Measurements from ENCODE around the gene PCDH15.

Gene PCDH15

DNA sequence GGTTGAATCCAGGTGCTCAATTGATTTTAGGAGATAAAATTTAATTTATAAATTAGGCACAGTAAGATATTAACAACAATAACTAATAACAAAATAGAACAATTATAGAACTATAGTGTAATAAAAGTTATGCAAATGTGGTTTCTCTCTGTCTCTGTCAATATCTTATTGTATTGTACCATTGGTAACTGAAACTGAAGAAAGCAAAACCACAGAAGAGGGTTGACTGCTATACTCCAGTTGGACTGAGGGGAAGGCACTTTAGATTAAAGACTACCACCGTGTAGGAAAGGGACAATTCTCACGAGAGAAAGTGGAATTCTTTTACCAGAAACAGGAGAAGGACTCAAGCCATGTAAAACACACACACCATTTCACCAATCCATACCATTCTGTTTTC is 967.1 kb downstream of the PCDH15 start:
- Mint-ChIP-seq H3K27ac (no peak overlapping the region), H3K9me3 (peaks cover 7% of the 10 kb centered on the region), H3K36me3 (ENCODE audit: low read depth) (no peaks in the 10 kb centered on the region), H3K27me3 (ENCODE audit: low read depth) (no peaks in the 10 kb centered on the region), H3K4me3 (no peak overlapping the region), H3K4me1 (ENCODE audit: low read depth) (no peaks in the 10 kb centered on the region)
- DNase-seq (ENCODE audit: low spot score): no peak

DNA sequence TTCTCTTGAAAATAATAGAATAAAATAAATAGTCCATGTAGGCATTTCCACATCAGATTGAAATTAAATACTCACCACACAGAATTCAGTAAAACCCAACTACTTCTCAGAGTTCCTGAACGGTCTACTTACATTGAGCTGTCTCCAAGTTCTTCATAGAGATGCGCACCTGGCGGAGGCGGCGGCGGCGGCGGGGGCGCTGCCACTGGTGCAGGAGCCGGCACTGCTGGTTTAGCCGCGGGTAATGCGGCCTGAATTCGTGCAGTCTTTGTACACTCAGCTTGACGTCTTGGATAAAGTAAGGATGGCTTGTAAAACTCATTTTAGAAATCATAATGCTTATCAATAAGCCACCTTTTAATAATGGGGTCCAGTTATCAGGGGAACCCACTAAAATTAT is 973.8 kb downstream of the PCDH15 start:
- no peak for DNase-seq (ENCODE audit: low spot score)
- H3K36me3 Mint-ChIP-seq (ENCODE audit: low read depth): no peaks in the 10 kb centered on the region
- H3K4me3 Mint-ChIP-seq: no peak overlapping the region
- no peaks in the 10 kb centered on the region for H3K27me3 Mint-ChIP-seq (ENCODE audit: low read depth)
- no peak overlapping the region for H3K27ac Mint-ChIP-seq
- H3K9me3 Mint-ChIP-seq: no peaks in the 10 kb centered on the region
- no peaks in the 10 kb centered on the region for H3K4me1 Mint-ChIP-seq (ENCODE audit: low read depth)

DNA sequence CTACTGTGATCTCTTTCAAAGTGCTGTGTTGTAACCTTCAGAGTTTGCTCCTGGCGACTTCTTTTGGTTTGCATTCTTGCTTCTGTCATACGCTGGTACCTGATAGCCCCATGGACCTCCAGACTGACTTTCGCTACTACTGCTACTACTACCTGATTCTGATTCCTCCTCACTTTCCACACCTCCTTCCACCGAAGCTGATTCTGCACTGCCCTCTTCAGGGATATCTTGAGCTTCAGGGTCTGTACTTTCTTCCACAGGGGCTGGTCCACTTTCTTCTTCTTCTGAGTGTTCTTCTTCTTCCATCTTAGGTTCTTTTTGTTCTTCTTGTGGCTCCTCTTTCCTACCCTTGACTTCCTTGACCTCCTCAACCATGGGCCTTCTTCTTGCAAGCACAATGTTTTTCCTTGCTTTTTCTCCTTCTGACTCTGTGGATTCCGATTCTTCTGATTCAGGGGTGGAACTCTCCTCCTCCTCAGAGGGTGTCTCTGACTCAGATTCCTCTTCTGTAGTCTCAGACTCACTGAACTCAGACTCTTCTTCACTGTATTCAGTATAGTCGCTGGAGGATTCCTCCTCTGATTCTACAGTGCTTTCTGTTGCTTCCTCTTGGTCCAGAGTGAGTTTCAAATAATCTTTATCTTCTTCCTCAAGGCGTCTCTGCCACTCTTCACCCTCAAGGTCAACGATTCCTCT is 992.2 kb downstream of the PCDH15 start:
- Mint-ChIP-seq H3K27ac (no peak overlapping the region), H3K27me3 (ENCODE audit: low read depth) (no peaks in the 10 kb centered on the region), H3K36me3 (ENCODE audit: low read depth) (no peaks in the 10 kb centered on the region), H3K4me1 (ENCODE audit: low read depth) (no peaks in the 10 kb centered on the region), H3K9me3 (peaks cover 29% of the 10 kb centered on the region), H3K4me3 (no peak overlapping the region)
- no peak for DNase-seq (ENCODE audit: low spot score)

DNA sequence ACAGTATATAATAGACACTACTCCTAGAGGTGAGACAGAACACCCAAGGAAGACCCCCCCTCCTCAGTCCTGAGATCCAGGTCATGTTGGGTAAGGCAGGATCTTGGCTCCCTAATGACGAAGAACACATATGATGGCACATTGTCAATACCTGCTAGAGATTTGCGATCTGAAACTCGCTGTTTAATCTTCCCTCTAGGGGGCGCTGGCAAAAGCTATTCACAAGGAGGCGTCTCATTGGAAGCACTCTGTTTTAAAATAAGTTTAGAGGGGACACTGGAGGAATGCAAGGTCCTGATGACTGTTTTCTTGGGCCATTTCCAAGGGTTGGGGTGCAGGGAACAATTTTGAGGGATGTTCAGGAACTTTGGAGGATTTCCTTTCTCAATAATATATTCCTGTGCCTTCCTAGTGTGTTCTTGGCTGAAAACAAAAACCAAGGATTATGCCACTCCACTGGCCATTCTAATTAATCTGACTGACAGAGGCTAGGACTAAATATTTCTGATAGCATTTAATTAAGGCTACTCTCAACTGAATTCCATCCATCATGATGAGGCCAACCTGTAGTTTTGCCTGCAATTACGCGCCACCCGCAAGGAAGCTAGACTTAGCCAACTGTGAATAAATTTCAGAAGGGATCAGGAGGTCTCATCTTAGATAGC is 1014.7 kb downstream of the PCDH15 start:
- Mint-ChIP-seq H3K27me3 (ENCODE audit: low read depth) (no peaks in the 10 kb centered on the region), H3K9me3 (peaks cover 9% of the 10 kb centered on the region), H3K4me3 (no peak overlapping the region), H3K36me3 (ENCODE audit: low read depth) (no peaks in the 10 kb centered on the region), H3K27ac (no peak overlapping the region), H3K4me1 (ENCODE audit: low read depth) (no peaks in the 10 kb centered on the region)
- DNase-seq (ENCODE audit: low spot score): no peak

DNA sequence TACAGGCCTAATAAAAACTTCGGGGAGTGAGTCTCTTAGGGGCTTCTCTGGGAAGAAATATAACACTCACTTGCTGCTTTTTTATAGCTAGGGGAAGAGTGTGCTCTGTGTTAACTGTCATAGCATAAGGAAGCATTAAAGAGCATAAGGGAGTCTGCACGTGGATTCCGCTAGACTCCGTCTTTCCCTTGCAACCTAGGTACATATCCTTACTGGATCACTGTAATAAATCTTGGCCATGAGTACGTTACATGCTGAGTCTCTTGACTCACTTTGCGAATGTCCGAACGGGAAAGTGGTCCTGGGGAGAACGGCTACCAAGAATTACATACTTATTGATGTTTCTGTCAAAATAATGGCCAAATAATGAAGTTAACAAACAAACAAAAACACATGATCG is 1029.3 kb downstream of the PCDH15 start:
- H3K4me1 Mint-ChIP-seq (ENCODE audit: low read depth): no peaks in the 10 kb centered on the region
- no peak overlapping the region for H3K27ac Mint-ChIP-seq
- no peaks in the 10 kb centered on the region for H3K27me3 Mint-ChIP-seq (ENCODE audit: low read depth)
- peaks cover 35% of the 10 kb centered on the region for H3K9me3 Mint-ChIP-seq
- no peak overlapping the region for H3K4me3 Mint-ChIP-seq
- no peaks in the 10 kb centered on the region for H3K36me3 Mint-ChIP-seq (ENCODE audit: low read depth)
- DNase-seq (ENCODE audit: low spot score): no peak

DNA sequence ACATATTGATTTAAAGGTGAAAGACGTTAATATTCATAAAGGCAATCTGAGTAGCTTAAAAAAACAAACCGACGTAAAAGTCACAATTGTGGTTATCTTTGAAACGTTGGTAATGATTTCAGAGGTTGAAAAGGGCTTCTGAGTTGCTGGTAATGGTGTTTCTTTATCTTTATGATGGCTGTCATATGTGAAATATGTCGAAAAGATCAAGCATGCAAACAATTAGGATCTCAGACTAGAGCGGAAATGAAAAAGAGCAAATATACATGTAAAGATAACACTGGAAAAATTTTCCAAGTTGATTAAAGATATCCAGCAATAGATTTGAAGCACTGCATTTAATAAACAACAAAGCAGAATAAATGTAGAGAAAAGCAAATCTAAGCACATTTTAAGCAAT is 1030.1 kb downstream of the PCDH15 start:
- Mint-ChIP-seq H3K4me1 (ENCODE audit: low read depth) (no peaks in the 10 kb centered on the region), H3K4me3 (no peak overlapping the region), H3K9me3 (peaks cover 34% of the 10 kb centered on the region), H3K36me3 (ENCODE audit: low read depth) (no peaks in the 10 kb centered on the region), H3K27ac (no peak overlapping the region), H3K27me3 (ENCODE audit: low read depth) (no peaks in the 10 kb centered on the region)
- DNase-seq (ENCODE audit: low spot score): no peak

DNA sequence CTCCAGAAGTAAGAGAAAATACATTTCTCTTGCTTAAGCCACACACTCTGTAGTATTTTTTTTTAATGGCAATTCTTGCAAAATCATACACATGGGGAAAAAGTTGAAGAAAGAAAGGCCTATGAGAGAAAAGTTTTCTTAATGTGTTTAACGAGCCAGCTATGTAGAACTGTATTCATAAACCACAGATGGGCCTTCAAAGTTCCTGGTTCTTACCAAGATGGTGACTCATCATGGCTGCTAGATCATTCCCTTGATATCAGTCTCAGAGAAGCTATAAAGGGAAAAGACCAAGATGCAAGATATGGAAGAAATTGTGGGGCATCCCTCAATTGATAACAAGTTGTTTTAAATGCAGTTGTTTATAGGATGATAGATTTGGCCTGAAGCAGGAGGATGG is 1035.7 kb downstream of the PCDH15 start:
- Mint-ChIP-seq H3K4me1 (ENCODE audit: low read depth) (no peaks in the 10 kb centered on the region), H3K36me3 (ENCODE audit: low read depth) (no peaks in the 10 kb centered on the region), H3K4me3 (no peak overlapping the region), H3K9me3 (peaks cover 21% of the 10 kb centered on the region), H3K27ac (no peak overlapping the region), H3K27me3 (ENCODE audit: low read depth) (no peaks in the 10 kb centered on the region)
- DNase-seq (ENCODE audit: low spot score): no peak

DNA sequence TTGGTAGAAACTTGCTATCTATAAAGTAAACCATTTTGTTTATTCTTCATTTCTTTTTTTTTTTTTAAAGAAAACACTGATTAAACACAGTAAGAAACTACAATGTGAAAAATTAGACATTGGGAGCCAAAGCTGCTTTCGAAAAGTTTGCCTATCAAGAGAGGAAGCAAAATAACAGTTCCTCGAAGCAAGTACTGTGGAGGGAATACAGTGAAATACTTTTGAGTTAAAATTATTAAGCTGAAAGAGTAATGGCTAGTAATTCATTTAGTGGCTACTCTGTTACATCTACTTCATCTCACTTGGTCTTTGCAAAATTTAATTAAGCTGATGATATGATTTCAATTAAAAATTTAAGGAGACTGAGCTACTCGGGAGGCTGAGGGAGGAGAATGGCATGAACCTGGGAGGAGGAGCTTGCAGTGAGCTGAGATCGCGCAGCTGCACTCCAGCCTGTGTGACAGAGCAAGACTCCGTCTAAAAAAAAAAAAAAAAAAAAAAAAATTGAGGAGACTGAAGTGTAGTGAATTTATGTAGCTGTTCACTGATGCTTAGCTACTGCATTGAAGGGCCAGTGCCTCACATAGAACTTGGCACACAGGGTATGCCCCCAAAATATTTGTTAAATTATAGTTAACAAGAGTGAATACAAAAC is 1046.3 kb downstream of the PCDH15 start:
- H3K27me3 Mint-ChIP-seq (ENCODE audit: low read depth): no peaks in the 10 kb centered on the region
- H3K36me3 Mint-ChIP-seq (ENCODE audit: low read depth): no peaks in the 10 kb centered on the region

More for the DNA sequence above, 1046.3 kb downstream of the PCDH15 start:
- no peaks in the 10 kb centered on the region for H3K4me1 Mint-ChIP-seq (ENCODE audit: low read depth)
- no peak for DNase-seq (ENCODE audit: low spot score)
- H3K4me3 Mint-ChIP-seq: no peak overlapping the region
- H3K27ac Mint-ChIP-seq: no peak overlapping the region
- peaks cover 14% of the 10 kb centered on the region for H3K9me3 Mint-ChIP-seq

Data from T-helper 2 cell treated with Interferon-gamma antibody and Interleukin-4, amounts not matched to agents 5 μg/mL and 100 μg/mL, for 36 hours (primary cell).